ENCODE data around the gene PRDM15. TPM values are rescaled to one million over a fixed set of nuclear protein-coding genes. Genes with fewer than 3 reads are reported as not detected.

The PRDM15 gene
- total RNA-seq, 1 experiment from 2014 or later, result 9.8 TPM

GRCh38 chr21:41913230-41913629 is 34.1 kb upstream of the PRDM15 start:
- ATAC-seq, result no peak
- H3K36me3 ChIP-seq (ENCODE audit: control insufficient read depth in 1 of 2, insufficient read depth in 2 of 2, low read length in 2 of 2), result peaks cover 14 to 23% of the 10 kb centered on the region in 2 experiments; a peak in 3 of 4 replicates
- H3K9me2 ChIP-seq (ENCODE audit: insufficient read depth), result no peaks in the 10 kb centered on the region
- RAD21 ChIA-PET (ENCODE audit: low non-redundant PET in 1 of 2, low total read pairs in 2 of 2, uncharacterized antibody in 2 of 2, unreplicated experiment in 2 of 2), result no interaction called here
- CTCF ChIA-PET, result no interaction called here
- no peaks in the 10 kb centered on the region for H3K9me3 ChIP-seq (ENCODE audit: control insufficient read depth in 1 of 2, insufficient read depth in 1 of 2, low read depth in 1 of 2, low read length in 2 of 2)
- intact Hi-C loops (cut with micrococcal nuclease), result no loop called here
- no peak for DNase-seq (ENCODE audit: low read depth, low spot score)
- H3K27ac ChIP-seq (ENCODE audit: low read depth, low read length), result no peak overlapping the region
- POLR2A ChIA-PET, result no interaction called here
- H2AFZ ChIP-seq (ENCODE audit: low read depth, low read length, poor library complexity, severe bottlenecking), result no peak overlapping the region
- no peaks in the 10 kb centered on the region for H3K4me1 ChIP-seq (ENCODE audit: control insufficient read depth in 1 of 2, insufficient read depth in 2 of 2, low read length in 2 of 2)
- H3K4me3 ChIP-seq (replicated peaks in 1 of 2; ENCODE audit: low read depth in 1 of 2, low read length in 2 of 2), result no peak overlapping the region
- no peaks in the 10 kb centered on the region for H3K79me2 ChIP-seq (ENCODE audit: insufficient read depth, low read length)
- no peak for TF ChIP-seq ZFX (IDR thresholded peaks at IDR 0.05)
- no peak for TF ChIP-seq SP1 (IDR thresholded peaks at IDR 0.05; ENCODE audit: low read depth)
- no peak for TF ChIP-seq REST (IDR thresholded peaks at IDR 0.05; ENCODE audit: low read depth)
- TF ChIP-seq ZBTB33 (IDR thresholded peaks at IDR 0.05; ENCODE audit: extremely low read depth, insufficient replicate concordance, low read length), result no peak
- TF ChIP-seq SRF (IDR thresholded peaks at IDR 0.05; ENCODE audit: low read depth), result no peak
- TF ChIP-seq EZH2 (IDR thresholded peaks at IDR 0.05), result no peak
- TF ChIP-seq CEBPB (IDR thresholded peaks at IDR 0.05; ENCODE audit: low read depth), result no peak
- TF ChIP-seq MAX (IDR thresholded peaks at IDR 0.05), result no peak
- TF ChIP-seq ATF3 (IDR thresholded peaks at IDR 0.05), result no peak
- no peak for TF ChIP-seq TCF7L2 (IDR thresholded peaks at IDR 0.05; ENCODE audit: borderline replicate concordance, extremely low read depth, insufficient read depth, insufficient read length)
- no peak for TF ChIP-seq EGR1 (IDR thresholded peaks at IDR 0.05; ENCODE audit: low read depth)
- no peak for TF ChIP-seq ELF1 (IDR thresholded peaks at IDR 0.05; ENCODE audit: borderline replicate concordance, low read depth)
- no peak for TF ChIP-seq EZH2phosphoT487 (IDR thresholded peaks at IDR 0.05; ENCODE audit: borderline replicate concordance)
- TF ChIP-seq YY1 (IDR thresholded peaks at IDR 0.05; ENCODE audit: extremely low read depth, insufficient replicate concordance, low read depth, low read length), result no peak
- TF ChIP-seq SIN3A (IDR thresholded peaks at IDR 0.05; ENCODE audit: low read depth), result no peak
- no peak for TF ChIP-seq POLR2A (IDR thresholded peaks at IDR 0.05; ENCODE audit: borderline replicate concordance, extremely low read depth, insufficient read depth, insufficient read length)
- no peak overlapping the region for H3K9ac ChIP-seq (ENCODE audit: low read length)
- no TSS peak for BruUV-seq (replicated peaks)
- H3K4me2 ChIP-seq (ENCODE audit: low read length), result no peak overlapping the region
- H4K20me1 ChIP-seq (ENCODE audit: insufficient read depth), result no peaks in the 10 kb centered on the region; the same call in 1 of the 2 replicates
- H3K27me3 ChIP-seq (ENCODE audit: insufficient read depth, low read length), result no peaks in the 10 kb centered on the region
